Spleen (tissue), 7 donors: ENCODE data around the gene INSL4.

Source experiments
- CTCF ChIP-seq, 11 experiments: fragments of 200-600 bp in 7 of 11; fragments of 450-650 bp in 4 of 11; sonication (generic) in 4 of 11; IDR thresholded peaks in 8 of 11; conservative IDR thresholded peaks in 3 of 11; 1 replicate in 7 of 11; 2 replicates in 4 of 11; pipeline versions ENCODE4 v1.4.0 to v1.8.0; 2016 to 2021; ENCODE audit warnings: antibody characterized with exemption in 11 of 11, inconsistent platforms in 4 of 11, mild to moderate bottlenecking in 1 of 11
- POLR2AphosphoS5 ChIP-seq, 3 donors: sonication (generic); formaldehyde crosslinking; IDR thresholded peaks; one replicate each; pipeline ENCODE4 v1.5.1; 2017; ENCODE audit warnings: antibody characterized with exemption in 3 of 3
- donor health status: DM: no; HTN: no; CAD: no; lungs with moderate emphysema.
- donor health status: DM: no; HTN: no; CAD: no.
- donor health status: DM: no; HTN: no; CAD: no.

- TF ChIP-seq CTCF (IDR thresholded peaks at IDR 0.05 in 8 of 11, conservative IDR thresholded peaks at IDR 0.05 in 3 of 11) (no peak), POLR2AphosphoS5 (IDR thresholded peaks at IDR 0.05) (no peak)
These were observed 665 bp upstream of the INSL4 start for GRCh38 chr9:5230554-5230953.
